ENCODE data around the gene UBE2B. TPM values are rescaled to one million over a fixed set of nuclear protein-coding genes. Genes with fewer than 3 reads are reported as not detected.
"Not testable (repeated sequence)": the region's sequence is repeated elsewhere in the genome, so short reads cannot be mapped to it uniquely, and the experiment has no call there.

Gene UBE2B
- total RNA-seq, result 100 to 1,000 TPM; 115 to 116 TPM

- Mint-ChIP-seq H3K27me3 (peaks cover 2% of the 10 kb centered on the region), H3K36me3 (ENCODE audit: low read depth) (peaks cover 44% of the 10 kb centered on the region), H3K4me3 (peak within 1 kb of the TSS; percentile 97), H3K4me1 (peaks cover 46% of the 10 kb centered on the region), H3K9me3 (no peaks in the 10 kb centered on the region), H3K27ac (peak within 1 kb of the TSS; percentile 98)
- DNase-seq, result peak; percentile 98
- ChIA-PET POLR2A (interaction anchor here (0.7 to 5.3 kb wide), 43 partner anchors 8 to 533 kb away, joined by 3 to 67 read pairs (median 4); partner anchors contain the start of genes C5orf24, CDKN2AIPNL, DDX46 and JADE2), CTCF (interaction anchor here (0.9 to 2.9 kb wide), 13 partner anchors 9 to 215 kb away, joined by 3 to 23 read pairs (median 5); partner anchors contain the start of genes CDKN2AIPNL, JADE2 and PPP2CA)
These were observed at the start of gene UBE2B for GRCh38 chr5:134370871-134371833. Gene UBE2B (plus strand): TSS chr5:134371569. CDS start chr5:134371596, 27 bp downstream.

- peaks cover 5% of the 10 kb centered on the region for H3K36me3 Mint-ChIP-seq (ENCODE audit: low read depth)
- DNase-seq, result no peak
- peaks cover 17% of the 10 kb centered on the region for H3K9me3 Mint-ChIP-seq
- peaks cover 2% of the 10 kb centered on the region for H3K4me1 Mint-ChIP-seq
- peaks cover 4% of the 10 kb centered on the region for H3K27me3 Mint-ChIP-seq
- CTCF ChIA-PET, result no interaction called here
- no peak overlapping the region for H3K4me3 Mint-ChIP-seq
- POLR2A ChIA-PET, result no interaction called here
- H3K27ac Mint-ChIP-seq, result no peak overlapping the region
These were observed 44.0 kb upstream of the UBE2B start for GRCh38 chr5:134327327-134327726.

GRCh38 chr5:134328619-134329018, 42.8 kb upstream of the UBE2B start:
- Mint-ChIP-seq H3K4me3 (no peak overlapping the region), H3K36me3 (ENCODE audit: low read depth) (peaks cover 12% of the 10 kb centered on the region), H3K9me3 (peaks cover 22% of the 10 kb centered on the region), H3K27ac (no peak overlapping the region), H3K27me3 (peaks cover 16% of the 10 kb centered on the region), H3K4me1 (peaks cover 2% of the 10 kb centered on the region)
- ChIA-PET CTCF (no interaction called here), POLR2A (no interaction called here)
- no peak for DNase-seq

- H3K27me3 Mint-ChIP-seq, result peaks cover 33% of the 10 kb centered on the region
- H3K27ac Mint-ChIP-seq; POLR2A ChIA-PET; H3K4me1 Mint-ChIP-seq; H3K4me3 Mint-ChIP-seq; H3K36me3 Mint-ChIP-seq (ENCODE audit: low read depth); DNase-seq; H3K9me3 Mint-ChIP-seq: not testable (repeated sequence)
- CTCF ChIA-PET, result interaction anchor here (1.2 kb wide), 1 partner anchor 301 kb away, joined by 3 read pairs; no protein-coding TSS in a partner anchor
These were observed 34.5 kb upstream of the UBE2B start for GRCh38 chr5:134336833-134337232.

- CTCF ChIA-PET, result interaction anchor here (0.7 kb wide), 1 partner anchor 272 kb away, joined by 3 read pairs; no protein-coding TSS in a partner anchor
- not testable (repeated sequence) for H3K27me3 Mint-ChIP-seq; H3K4me1 Mint-ChIP-seq; DNase-seq; H3K9me3 Mint-ChIP-seq; H3K27ac Mint-ChIP-seq; H3K36me3 Mint-ChIP-seq (ENCODE audit: low read depth); H3K4me3 Mint-ChIP-seq
- POLR2A ChIA-PET, result interaction anchor here (0.6 kb wide), 1 partner anchor 394 kb away, joined by 4 read pairs; no protein-coding TSS in a partner anchor
These were observed 27.9 kb upstream of the UBE2B start for GRCh38 chr5:134343500-134343899.

GRCh38 chr5:134345476-134345875, 25.9 kb upstream of the UBE2B start:
- POLR2A ChIA-PET; H3K4me3 Mint-ChIP-seq; H3K27me3 Mint-ChIP-seq; DNase-seq; H3K36me3 Mint-ChIP-seq (ENCODE audit: low read depth); H3K4me1 Mint-ChIP-seq; H3K27ac Mint-ChIP-seq; CTCF ChIA-PET; H3K9me3 Mint-ChIP-seq: not testable (repeated sequence)

- ChIA-PET CTCF (no interaction called here), POLR2A (no interaction called here)
- H3K27me3 Mint-ChIP-seq, result no peaks in the 10 kb centered on the region
- no peak overlapping the region for H3K27ac Mint-ChIP-seq
- H3K36me3 Mint-ChIP-seq (ENCODE audit: low read depth), result no peaks in the 10 kb centered on the region
- no peak for DNase-seq
- H3K4me1 Mint-ChIP-seq, result peaks cover 8% of the 10 kb centered on the region
- H3K9me3 Mint-ChIP-seq, result no peaks in the 10 kb centered on the region
- no peak overlapping the region for H3K4me3 Mint-ChIP-seq
These were observed 25.4 kb upstream of the UBE2B start for GRCh38 chr5:134345996-134346395.

GRCh38 chr5:134349463-134349862, 21.9 kb upstream of the UBE2B start:
- no peak overlapping the region for H3K27ac Mint-ChIP-seq
- no peaks in the 10 kb centered on the region for H3K36me3 Mint-ChIP-seq (ENCODE audit: low read depth)
- H3K4me1 Mint-ChIP-seq, result no peaks in the 10 kb centered on the region
- H3K4me3 Mint-ChIP-seq, result no peak overlapping the region
- DNase-seq, result no peak
- H3K27me3 Mint-ChIP-seq, result no peaks in the 10 kb centered on the region
- ChIA-PET POLR2A (no interaction called here), CTCF (no interaction called here)
- H3K9me3 Mint-ChIP-seq, result no peaks in the 10 kb centered on the region

DNA sequence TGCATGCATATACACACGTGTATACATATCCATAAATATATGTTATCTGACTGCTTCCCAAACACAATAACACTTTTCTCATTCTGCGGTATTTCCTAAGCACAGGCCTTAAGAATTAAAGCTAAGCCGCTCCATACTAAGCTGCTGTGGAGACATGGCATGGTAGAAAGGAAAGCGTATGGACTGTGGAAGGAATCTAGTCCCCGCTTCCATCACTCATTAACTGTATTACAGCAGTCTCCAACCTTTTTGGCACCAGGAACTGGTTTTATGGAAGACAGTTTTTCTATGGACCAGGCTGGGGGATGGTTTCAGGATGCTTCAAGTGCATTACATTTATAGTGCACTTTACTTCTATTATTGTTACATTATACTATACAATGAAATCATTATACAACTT, 15.7 kb upstream of the UBE2B start:
- H3K9me3 Mint-ChIP-seq, result no peaks in the 10 kb centered on the region
- CTCF ChIA-PET, result no interaction called here
- H3K27ac Mint-ChIP-seq, result no peak overlapping the region
- H3K36me3 Mint-ChIP-seq (ENCODE audit: low read depth), result no peaks in the 10 kb centered on the region
- H3K27me3 Mint-ChIP-seq, result no peaks in the 10 kb centered on the region
- no peak for DNase-seq
- H3K4me1 Mint-ChIP-seq, result no peaks in the 10 kb centered on the region
- no peak overlapping the region for H3K4me3 Mint-ChIP-seq
- POLR2A ChIA-PET, result no interaction called here

- Mint-ChIP-seq H3K9me3 (no peaks in the 10 kb centered on the region), H3K36me3 (ENCODE audit: low read depth) (peaks cover 10% of the 10 kb centered on the region), H3K4me1 (peaks cover 27% of the 10 kb centered on the region), H3K4me3 (no peak overlapping the region), H3K27ac (no peak overlapping the region), H3K27me3 (no peaks in the 10 kb centered on the region)
- no peak for DNase-seq
- POLR2A ChIA-PET, result no interaction called here
- CTCF ChIA-PET, result interaction anchor here (1.5 kb wide), 1 partner anchor 222 kb away, joined by 4 read pairs; no protein-coding TSS in a partner anchor
These were observed 5.8 kb upstream of the UBE2B start for GRCh38 chr5:134365604-134366003.

DNA sequence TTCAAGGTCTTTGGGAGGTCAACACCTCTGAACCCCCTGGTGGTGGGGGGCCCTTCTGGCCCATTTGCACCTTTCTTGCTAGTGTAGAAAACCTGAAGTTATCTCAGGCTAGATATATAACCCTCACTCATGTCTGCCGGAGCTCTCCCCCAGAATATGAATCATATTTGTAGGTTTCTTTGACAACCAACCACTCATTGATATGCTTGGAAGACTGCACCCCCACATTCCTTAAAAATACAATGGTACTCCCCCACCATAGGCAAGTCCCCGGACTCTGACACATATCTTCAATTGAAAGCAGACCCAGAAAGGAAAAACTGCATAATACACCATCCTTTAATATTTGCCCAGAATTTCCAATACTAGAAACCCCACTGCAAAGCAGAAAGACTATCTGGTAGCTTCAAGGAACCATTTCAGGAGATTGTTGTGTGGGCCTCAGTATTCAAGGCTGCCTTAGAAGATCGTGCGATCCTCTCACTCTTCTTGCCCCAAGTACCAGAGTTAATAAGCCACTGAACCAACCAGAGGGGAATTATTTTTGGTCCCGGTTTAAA, 978 bp upstream of the UBE2B start:
- peak overlapping the region; percentile 97 for H3K4me3 Mint-ChIP-seq
- H3K36me3 Mint-ChIP-seq (ENCODE audit: low read depth), result peaks cover 40% of the 10 kb centered on the region
- POLR2A ChIA-PET, result interaction anchor here (1.0 to 5.3 kb wide), 15 partner anchors 9 to 475 kb away, joined by 3 to 67 read pairs (median 5); partner anchors contain the start of genes C5orf24, CDKN2AIPNL, JADE2 and PPP2CA
- H3K9me3 Mint-ChIP-seq, result no peaks in the 10 kb centered on the region
- peaks cover 2% of the 10 kb centered on the region for H3K27me3 Mint-ChIP-seq
- H3K27ac Mint-ChIP-seq, result peak overlapping the region; percentile 98
- CTCF ChIA-PET, result interaction anchor here (0.9 to 2.9 kb wide), 2 partner anchors 41 to 156 kb away, joined by 5 to 14 read pairs; partner anchors contain the start of genes CDKN2AIPNL and JADE2
- no peak for DNase-seq
- peaks cover 48% of the 10 kb centered on the region for H3K4me1 Mint-ChIP-seq

- peak overlapping the region; percentile 98 for H3K27ac Mint-ChIP-seq
- H3K27me3 Mint-ChIP-seq, result peaks cover 2% of the 10 kb centered on the region
- peak; percentile 49 for DNase-seq
- POLR2A ChIA-PET, result interaction anchor here (0.7 to 5.3 kb wide), 43 partner anchors 9 to 533 kb away, joined by 3 to 67 read pairs (median 4); partner anchors contain the start of genes C5orf24, CAMLG, CDKN2AIPNL and DDX46
- CTCF ChIA-PET, result interaction anchor here (0.9 to 2.9 kb wide), 12 partner anchors 8 to 215 kb away, joined by 3 to 23 read pairs (median 5); partner anchors contain the start of genes CDKN2AIPNL, JADE2 and PPP2CA
- H3K4me3 Mint-ChIP-seq, result peak overlapping the region; percentile 97
- no peaks in the 10 kb centered on the region for H3K9me3 Mint-ChIP-seq
- peaks cover 40% of the 10 kb centered on the region for H3K4me1 Mint-ChIP-seq
- H3K36me3 Mint-ChIP-seq (ENCODE audit: low read depth), result peaks cover 44% of the 10 kb centered on the region
These were observed 518 bp downstream of the UBE2B start for GRCh38 chr5:134371834-134372340.

GRCh38 chr5:134373633-134374032, 2.3 kb downstream of the UBE2B start:
- peaks cover 35% of the 10 kb centered on the region for H3K4me1 Mint-ChIP-seq
- CTCF ChIA-PET, H3K27ac Mint-ChIP-seq, H3K27me3 Mint-ChIP-seq, DNase-seq, H3K9me3 Mint-ChIP-seq: not testable (repeated sequence)
- H3K36me3 Mint-ChIP-seq (ENCODE audit: low read depth), result peaks cover 50% of the 10 kb centered on the region
- POLR2A ChIA-PET, result interaction anchor here (4.3 kb wide), 1 partner anchor 38 kb away, joined by 56 read pairs; the partner anchor contains the start of gene CDKN2AIPNL
- peak overlapping the region; percentile 47 for H3K4me3 Mint-ChIP-seq

All from activated CD4-positive, alpha-beta memory T cell treated with anti-CD3 and anti-CD28 coated beads, Interleukin-2, amount 10 ng/mL, durations not matched to agents 7 days and 5 days (primary cell).